ENCODE measurements around the gene ZNF548. TPM values are rescaled to one million over a fixed set of nuclear protein-coding genes. Genes with fewer than 3 reads are reported as not detected.
A peak's percentile ranks its signal among the peaks of the same experiment; 100 is the strongest.

The ZNF548 gene
- total RNA-seq, 4 donors from 2014 or later = 4.2 to 13.1 (median 8.2) TPM

DNA sequence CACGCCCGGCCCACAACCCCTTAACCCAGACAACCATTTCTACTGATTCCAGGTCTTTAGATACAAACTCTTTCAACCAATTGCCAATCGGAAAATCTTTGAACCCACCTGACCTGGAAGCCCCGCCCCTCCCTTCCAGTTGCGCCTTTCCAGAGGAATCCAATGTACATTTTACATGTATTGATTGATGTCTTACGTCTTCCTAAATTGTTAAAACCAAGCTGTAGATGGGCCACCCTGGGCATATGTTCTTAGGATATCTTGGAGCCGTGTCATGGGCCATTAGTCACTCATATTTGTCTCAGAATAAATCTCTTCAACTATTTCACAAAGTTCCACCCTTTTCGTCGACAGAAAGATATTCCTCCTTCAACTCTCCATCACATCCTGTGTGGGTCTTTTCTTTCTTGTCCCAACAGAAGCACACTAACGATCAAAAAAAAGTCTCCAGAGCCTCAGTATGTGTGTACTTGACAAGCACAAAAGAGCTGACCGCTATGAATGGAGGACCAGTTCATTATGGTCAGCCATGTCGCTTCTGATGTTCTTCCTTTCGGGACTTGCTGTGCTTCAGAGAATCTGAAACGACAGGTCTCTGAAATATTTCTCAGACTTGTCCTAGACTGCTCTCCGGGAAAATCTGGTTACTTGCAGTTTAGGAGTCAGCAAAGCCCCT lies 44.9 kb downstream of the ZNF548 start:
- H3K9me3 ChIP-seq = no peaks in the 10 kb centered on the region
- intact Hi-C loops (cut with DNase I; ENCODE audit: low total_unique reads) (no loop called here), in situ Hi-C loops (cut with MboI; ENCODE audit: low pct_ligation_motif_present in 1 of 4, low pct_unique_long_range_greater_than_20kb in 1 of 4, low sequenced_read_pairs in 3 of 4) (no loop called here)
- H3K4me1 ChIP-seq = peaks cover 9 to 21% (median 10%) of the 10 kb centered on the region in 4 donors
- H3K27me3 ChIP-seq = no peaks in the 10 kb centered on the region
- WGBS, 2 donors (ENCODE audit: low coverage in 1 of 2) = 20 to 47% methylated on average over 2 to 14 of the region's 15 CpGs
- peak overlapping the region in 2 of 4 donors; percentile 78 to 82 for H3K27ac ChIP-seq
- H3K4me3 ChIP-seq = peak overlapping the region; percentile 38 to 86 (median 59)
- TF ChIP-seq POLR2A (IDR thresholded peaks at IDR 0.05) = no peak
- TF ChIP-seq, protein P1, sequence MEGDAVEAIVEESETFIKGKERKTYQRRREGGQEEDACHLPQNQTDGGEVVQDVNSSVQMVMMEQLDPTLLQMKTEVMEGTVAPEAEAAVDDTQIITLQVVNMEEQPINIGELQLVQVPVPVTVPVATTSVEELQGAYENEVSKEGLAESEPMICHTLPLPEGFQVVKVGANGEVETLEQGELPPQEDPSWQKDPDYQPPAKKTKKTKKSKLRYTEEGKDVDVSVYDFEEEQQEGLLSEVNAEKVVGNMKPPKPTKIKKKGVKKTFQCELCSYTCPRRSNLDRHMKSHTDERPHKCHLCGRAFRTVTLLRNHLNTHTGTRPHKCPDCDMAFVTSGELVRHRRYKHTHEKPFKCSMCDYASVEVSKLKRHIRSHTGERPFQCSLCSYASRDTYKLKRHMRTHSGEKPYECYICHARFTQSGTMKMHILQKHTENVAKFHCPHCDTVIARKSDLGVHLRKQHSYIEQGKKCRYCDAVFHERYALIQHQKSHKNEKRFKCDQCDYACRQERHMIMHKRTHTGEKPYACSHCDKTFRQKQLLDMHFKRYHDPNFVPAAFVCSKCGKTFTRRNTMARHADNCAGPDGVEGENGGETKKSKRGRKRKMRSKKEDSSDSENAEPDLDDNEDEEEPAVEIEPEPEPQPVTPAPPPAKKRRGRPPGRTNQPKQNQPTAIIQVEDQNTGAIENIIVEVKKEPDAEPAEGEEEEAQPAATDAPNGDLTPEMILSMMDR (IDR thresholded peaks at IDR 0.05) = no peak
- no peak for TF ChIP-seq EP300 (IDR thresholded peaks at IDR 0.05; ENCODE audit: low read depth)
- no peak for DNase-seq
- peaks cover 0 to 10% (median 0%) of the 10 kb centered on the region in 4 donors for H3K36me3 ChIP-seq

DNA sequence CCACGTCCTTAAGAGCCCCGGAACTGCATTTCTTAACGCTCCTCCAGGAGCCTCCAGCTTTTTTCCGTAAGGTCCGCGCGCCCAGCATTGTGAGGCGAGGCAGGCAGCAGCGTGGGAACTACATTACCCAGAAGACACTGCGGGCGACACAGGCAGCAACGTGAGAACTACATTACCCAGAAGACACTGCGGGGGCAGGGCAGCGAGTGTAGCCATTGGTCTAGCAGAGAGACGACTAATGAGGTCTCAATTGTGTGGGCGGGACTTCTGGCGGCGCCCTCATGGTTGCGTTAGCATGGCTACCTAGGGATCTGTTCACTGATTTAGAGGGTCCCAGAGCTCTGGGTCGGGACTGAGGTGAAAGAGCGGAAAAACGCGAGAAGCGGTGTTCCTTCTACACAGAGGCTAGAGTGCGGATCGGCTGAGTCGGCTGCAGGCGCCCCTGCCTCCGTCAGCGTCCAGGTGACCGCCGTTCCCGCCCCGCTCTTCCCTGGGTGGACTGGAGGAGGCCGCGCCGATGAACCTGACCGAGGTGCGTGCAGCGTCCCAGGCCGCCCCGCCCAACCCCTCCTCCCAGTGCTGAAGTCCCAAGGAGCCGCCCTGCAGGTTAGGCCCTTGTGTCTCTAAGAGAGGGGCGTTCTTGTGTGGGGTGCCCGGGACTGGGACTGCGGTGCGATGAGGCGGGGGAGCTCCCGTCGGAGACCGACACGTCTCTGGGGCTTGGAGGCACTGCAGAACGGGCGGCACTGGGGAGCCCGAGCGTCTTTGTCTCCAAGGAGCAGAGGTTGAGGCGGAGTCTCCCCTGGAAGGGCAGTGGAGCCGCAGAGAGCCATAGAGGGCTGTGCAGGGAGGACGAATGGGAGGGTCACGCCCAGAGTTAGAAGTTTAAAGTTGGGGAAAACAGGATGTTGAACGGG lies 45.7 kb downstream of the ZNF548 start, which contains the start of gene ZNF749:
Gene ZNF749, plus strand, starts transcription at position 264 of the 917 bp plus-strand sequence. Its CDS starts 254 bp downstream, at position 518.
- in situ Hi-C loops (cut with MboI; ENCODE audit: low pct_ligation_motif_present in 1 of 4, low pct_unique_long_range_greater_than_20kb in 1 of 4, low sequenced_read_pairs in 3 of 4) = no loop called here
- WGBS, 2 donors (ENCODE audit: low coverage in 1 of 2) = 0 to 7% methylated on average over 3 to 47 of the region's 61 CpGs

DNA sequence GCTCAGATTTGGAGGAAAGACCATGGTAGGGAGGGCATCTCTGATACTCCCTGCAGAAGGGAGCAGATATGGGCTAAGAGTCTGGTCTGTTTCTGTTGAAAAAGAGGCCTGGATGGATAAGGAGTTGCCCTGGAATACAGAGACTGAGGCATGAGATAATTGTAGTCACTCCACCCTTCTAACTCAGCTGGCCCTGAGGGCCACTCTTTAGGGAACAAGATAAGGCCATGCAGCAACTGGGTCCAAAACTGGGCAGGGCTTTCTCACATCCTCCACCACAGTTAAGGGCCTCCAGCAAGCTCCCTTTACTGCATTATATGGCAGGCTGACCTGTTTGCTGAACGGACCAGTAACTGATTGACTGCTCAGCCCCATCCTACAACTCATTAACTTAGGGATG lies 46.8 kb downstream of the ZNF548 start:
- Histone ChIP-seq H3K9me3 (peaks cover 0 to 2% of the 10 kb centered on the region in 2 donors), H3K4me1 (peaks cover 9 to 21% (median 10%) of the 10 kb centered on the region in 4 donors), H3K36me3 (peaks cover 0 to 10% (median 0%) of the 10 kb centered on the region in 4 donors), H3K4me3 (peak overlapping the region in 1 of 4 donors; percentile 86), H3K27ac (no peak overlapping the region), H3K27me3 (no peaks in the 10 kb centered on the region)
- intact Hi-C loops (cut with DNase I; ENCODE audit: low total_unique reads) (no loop called here), in situ Hi-C loops (cut with MboI; ENCODE audit: low pct_ligation_motif_present in 1 of 4, low pct_unique_long_range_greater_than_20kb in 1 of 4, low sequenced_read_pairs in 3 of 4) (no loop called here)
- 60% methylated on average over 1 of the region's 1 CpG; no CpG with 5 or more reads in 1 of the 2 donors for WGBS, 2 donors (ENCODE audit: low coverage in 1 of 2)
- TF ChIP-seq EP300 (IDR thresholded peaks at IDR 0.05; ENCODE audit: low read depth) (no peak), POLR2A (IDR thresholded peaks at IDR 0.05) (no peak), POLR2AphosphoS5 (IDR thresholded peaks at IDR 0.05) (no peak)
- TF ChIP-seq, protein P1 (IDR thresholded peaks at IDR 0.05) = no peak
- DNase-seq = no peak

More for the DNA sequence above, 45.7 kb downstream of the ZNF548 start, which contains the start of gene ZNF749:
- Histone ChIP-seq H3K9me3 (no peaks in the 10 kb centered on the region), H3K4me1 (peaks cover 9 to 21% (median 10%) of the 10 kb centered on the region in 4 donors), H3K27me3 (no peaks in the 10 kb centered on the region), H3K36me3 (peaks cover 0 to 10% (median 0%) of the 10 kb centered on the region in 4 donors), H3K27ac (peak within 1 kb of the TSS; percentile 70 to 82 (median 79)), H3K4me3 (peak within 1 kb of the TSS; percentile 50 to 86 (median 73))
- intact Hi-C loops (cut with DNase I; ENCODE audit: low total_unique reads) = no loop called here
- peak; percentile 98 for DNase-seq
- TF ChIP-seq, protein P1 (IDR thresholded peaks at IDR 0.05) = no peak
- TF ChIP-seq POLR2A (IDR thresholded peaks at IDR 0.05) = peak; percentile 58
- peak in 2 of 3 donors; percentile 40 to 44 for TF ChIP-seq POLR2AphosphoS5 (IDR thresholded peaks at IDR 0.05)

DNA sequence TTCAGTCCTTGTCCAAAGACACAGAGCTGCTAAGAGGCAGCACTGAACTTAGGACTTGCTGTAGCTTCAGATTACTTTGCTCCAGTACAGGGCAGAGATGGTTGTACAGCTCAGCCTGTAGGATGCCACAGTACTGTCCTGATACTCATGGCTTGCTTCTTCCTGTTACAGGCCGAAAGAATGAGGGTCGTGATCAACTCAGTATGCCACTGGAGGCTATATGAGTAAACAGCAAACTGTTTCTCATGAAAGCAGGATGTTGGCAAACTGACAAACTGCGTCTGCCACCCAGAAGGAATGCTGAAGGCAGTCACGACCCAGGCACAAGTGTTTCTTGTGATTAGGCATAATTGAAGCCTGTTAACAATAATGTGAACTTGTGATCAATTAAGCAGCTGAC lies 48.3 kb downstream of the ZNF548 start:
- Histone ChIP-seq H3K27ac (no peak overlapping the region), H3K36me3 (peaks cover 0 to 15% (median 0%) of the 10 kb centered on the region in 4 donors), H3K9me3 (peaks cover 0 to 16% of the 10 kb centered on the region in 2 donors), H3K27me3 (no peaks in the 10 kb centered on the region), H3K4me1 (peaks cover 9 to 21% (median 10%) of the 10 kb centered on the region in 4 donors), H3K4me3 (no peak overlapping the region)
- TF ChIP-seq POLR2A (IDR thresholded peaks at IDR 0.05) (no peak), EP300 (IDR thresholded peaks at IDR 0.05; ENCODE audit: low read depth) (no peak)
- in situ Hi-C loops (cut with MboI; ENCODE audit: low pct_ligation_motif_present in 1 of 4, low pct_unique_long_range_greater_than_20kb in 1 of 4, low sequenced_read_pairs in 3 of 4) (no loop called here), intact Hi-C loops (cut with DNase I; ENCODE audit: low total_unique reads) (no loop called here)
- DNase-seq = no peak
- 61 to 86% methylated on average over 2 to 4 of the region's 4 CpGs for WGBS, 2 donors (ENCODE audit: low coverage in 1 of 2)
